IgD-negative memory B cell (primary cell): ENCODE data around the gene SLC39A10. TPM values are rescaled to one million over a fixed set of nuclear protein-coding genes. Genes with fewer than 3 reads are reported as not detected.

Source experiments
- H3K27ac Mint-ChIP-seq, 3 donors: one replicate each; pipeline ENCODE4 v1.8.0; 2020 to 2022; ENCODE audit warnings: mild to moderate bottlenecking in 3 of 3, mixed read lengths in 3 of 3, moderate library complexity in 1 of 3
- H3K27me3 Mint-ChIP-seq: one replicate; pipeline ENCODE4 v1.8.0; 2021; ENCODE audit warnings: mixed read lengths
- H3K36me3 Mint-ChIP-seq: one replicate; pipeline ENCODE4 v1.8.0; 2020; ENCODE audit warnings: mild to moderate bottlenecking, mixed read lengths
- H3K4me1 Mint-ChIP-seq, 3 donors: one replicate each; pipeline ENCODE4 v1.8.0; 2020 to 2022; ENCODE audit warnings: mixed read lengths in 3 of 3, mild to moderate bottlenecking in 1 of 3
- H3K4me3 Mint-ChIP-seq, 4 donors: one replicate each; pipeline ENCODE4 v1.8.0; 2020 to 2022; ENCODE audit warnings: mild to moderate bottlenecking in 4 of 4, mixed read lengths in 4 of 4, moderate library complexity in 3 of 4
- H3K9me3 Mint-ChIP-seq, 3 donors: one replicate each; pipeline ENCODE4 v1.8.0; 2020 to 2021; ENCODE audit warnings: mixed read lengths in 3 of 3, mild to moderate bottlenecking in 1 of 3
- polyA plus RNA-seq: library from polyadenylated mRNA; unstranded; fragments of 300-500 nt; fragmentation: Illumina TruSeq; gene quantifications from one replicate; pipeline ENCODE4 v1.2.3, GENCODE V29; 2021

Gene SLC39A10
- polyA plus RNA-seq, 1 donor from 2014 or later: 11.2 TPM

DNA sequence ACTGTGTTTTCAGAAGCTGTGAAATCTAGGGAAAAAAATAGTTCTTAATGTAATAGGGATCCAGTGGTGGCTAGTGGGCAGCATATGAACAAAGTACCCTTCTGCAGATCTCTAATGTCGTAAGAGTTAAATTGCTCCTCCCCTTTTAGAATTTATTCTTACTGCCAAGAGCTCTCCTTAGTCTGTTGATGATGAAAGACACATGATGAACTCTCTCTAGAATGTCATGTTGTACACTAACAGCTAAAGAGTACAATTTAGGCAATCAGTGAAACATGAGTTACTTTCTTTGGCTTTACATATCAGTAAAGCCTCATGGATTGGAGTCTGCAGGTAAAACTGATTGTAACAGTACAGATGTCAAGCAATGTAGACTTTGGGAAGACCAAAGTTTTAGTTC, 84.2 kb downstream of the SLC39A10 start:
- Mint-ChIP-seq H3K27me3 (no peaks in the 10 kb centered on the region), H3K36me3 (peaks cover 10% of the 10 kb centered on the region), H3K27ac (no peak overlapping the region), H3K9me3 (peaks cover 0 to 4% (median 0%) of the 10 kb centered on the region in 3 donors), H3K4me1 (no peaks in the 10 kb centered on the region), H3K4me3 (no peak overlapping the region)

DNA sequence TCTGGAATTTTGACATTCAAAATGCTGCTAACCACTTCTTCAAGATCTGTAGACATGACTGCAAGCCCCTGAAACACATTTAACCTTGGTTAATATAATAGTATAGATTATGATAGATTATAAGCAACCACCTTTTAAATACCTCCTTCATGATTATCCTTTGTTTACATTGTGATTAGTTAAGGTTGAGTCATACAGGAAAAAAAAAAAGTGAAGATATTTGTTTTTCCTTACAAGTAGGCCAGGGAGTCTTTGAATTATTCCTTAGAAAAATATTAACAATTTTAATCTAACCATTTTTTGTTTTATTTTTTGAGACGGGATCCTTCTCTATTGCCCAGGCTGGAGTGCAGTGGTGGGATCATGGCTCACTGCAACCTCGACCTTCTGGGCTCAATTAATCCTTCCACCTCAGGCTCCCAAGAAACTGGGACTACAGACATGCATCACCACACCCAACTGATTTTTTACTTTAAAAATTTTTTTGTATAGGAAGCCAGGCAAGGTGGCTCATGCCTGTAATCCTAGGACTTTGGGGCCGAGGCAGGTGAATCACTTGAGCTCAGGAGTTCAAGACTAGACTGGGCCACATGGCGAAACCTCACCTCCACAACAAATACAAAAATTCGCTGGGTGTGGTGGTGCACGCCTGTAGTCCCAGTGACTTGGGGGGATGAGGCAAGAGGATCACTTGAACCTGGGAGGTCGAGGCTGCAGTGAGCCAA, 99.4 kb downstream of the SLC39A10 start:
- H3K36me3 Mint-ChIP-seq: no peaks in the 10 kb centered on the region

GRCh38 chr2:195758846-195759245, 101.8 kb downstream of the SLC39A10 start:
- no peaks in the 10 kb centered on the region for H3K4me1 Mint-ChIP-seq
- no peak overlapping the region for H3K4me3 Mint-ChIP-seq
- peaks cover 5 to 21% (median 19%) of the 10 kb centered on the region in 3 donors for H3K9me3 Mint-ChIP-seq
- H3K27ac Mint-ChIP-seq: no peak overlapping the region
- no peaks in the 10 kb centered on the region for H3K36me3 Mint-ChIP-seq
- no peaks in the 10 kb centered on the region for H3K27me3 Mint-ChIP-seq

More for the DNA sequence above, 99.4 kb downstream of the SLC39A10 start:
- no peaks in the 10 kb centered on the region for H3K27me3 Mint-ChIP-seq
- no peak overlapping the region for H3K4me3 Mint-ChIP-seq
- H3K27ac Mint-ChIP-seq: no peak overlapping the region
- peaks cover 4 to 11% (median 5%) of the 10 kb centered on the region in 3 donors for H3K9me3 Mint-ChIP-seq
- no peaks in the 10 kb centered on the region for H3K4me1 Mint-ChIP-seq

- Mint-ChIP-seq H3K27ac (no peak overlapping the region), H3K27me3 (no peaks in the 10 kb centered on the region), H3K9me3 (peaks cover 5 to 21% (median 21%) of the 10 kb centered on the region in 3 donors), H3K4me3 (no peak overlapping the region), H3K4me1 (no peaks in the 10 kb centered on the region), H3K36me3 (no peaks in the 10 kb centered on the region)
Measured at GRCh38 chr2:195759877-195760276, 102.9 kb downstream of the SLC39A10 start.

GRCh38 chr2:195763866-195764265, 106.8 kb downstream of the SLC39A10 start:
- no peak overlapping the region for H3K4me3 Mint-ChIP-seq
- H3K4me1 Mint-ChIP-seq: no peaks in the 10 kb centered on the region
- H3K27ac Mint-ChIP-seq: no peak overlapping the region
- H3K9me3 Mint-ChIP-seq: peaks cover 10 to 30% (median 27%) of the 10 kb centered on the region in 3 donors
- H3K36me3 Mint-ChIP-seq: no peaks in the 10 kb centered on the region
- no peaks in the 10 kb centered on the region for H3K27me3 Mint-ChIP-seq

DNA sequence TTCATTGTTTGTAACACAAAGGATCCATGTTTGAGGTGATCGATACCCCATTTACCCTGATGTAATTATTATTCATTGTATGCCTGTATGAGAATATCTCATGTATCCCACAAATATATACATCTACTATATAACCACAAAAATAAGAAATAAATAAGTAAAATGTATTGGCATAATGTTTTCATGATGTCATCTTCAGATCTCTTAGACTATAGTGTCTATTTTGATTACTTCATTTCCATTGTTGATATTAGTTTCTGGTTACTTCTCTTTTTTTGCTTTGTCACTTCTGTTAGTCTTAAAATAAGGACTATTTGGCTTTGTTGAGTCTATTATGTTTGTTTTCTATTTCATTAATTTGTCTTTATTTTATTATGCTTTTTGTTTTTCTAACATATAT, 109.7 kb downstream of the SLC39A10 start:
- H3K4me3 Mint-ChIP-seq: no peak overlapping the region
- H3K27ac Mint-ChIP-seq: no peak overlapping the region
- H3K36me3 Mint-ChIP-seq: no peaks in the 10 kb centered on the region
- H3K9me3 Mint-ChIP-seq: peaks cover 7 to 23% (median 17%) of the 10 kb centered on the region in 3 donors
- H3K4me1 Mint-ChIP-seq: no peaks in the 10 kb centered on the region
- H3K27me3 Mint-ChIP-seq: no peaks in the 10 kb centered on the region

- H3K27me3 Mint-ChIP-seq: no peaks in the 10 kb centered on the region
- H3K27ac Mint-ChIP-seq: no peak overlapping the region
- H3K4me1 Mint-ChIP-seq: no peaks in the 10 kb centered on the region
- H3K9me3 Mint-ChIP-seq: peaks cover 7 to 12% (median 12%) of the 10 kb centered on the region in 3 donors
- no peaks in the 10 kb centered on the region for H3K36me3 Mint-ChIP-seq
- no peak overlapping the region for H3K4me3 Mint-ChIP-seq
Measured at GRCh38 chr2:195768431-195768830, 111.4 kb downstream of the SLC39A10 start.

DNA sequence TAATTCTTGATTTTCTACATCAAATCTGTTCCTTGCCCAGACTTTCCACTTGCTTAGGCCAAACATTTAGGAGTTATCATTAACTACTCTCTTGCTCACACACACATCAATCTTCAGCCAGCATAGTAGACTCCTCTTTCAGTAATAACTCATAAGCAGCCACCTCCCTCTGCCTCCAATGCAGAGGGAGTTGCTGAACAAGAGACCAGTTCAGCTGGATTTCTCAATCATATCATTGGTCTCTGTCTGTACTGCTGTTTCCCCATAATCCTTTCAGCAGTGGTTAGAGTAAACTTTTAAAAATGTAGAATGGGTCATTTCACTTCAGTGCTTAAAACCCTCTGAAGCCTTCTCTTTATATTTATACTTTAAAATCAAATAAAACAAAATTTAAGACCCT, 112.9 kb downstream of the SLC39A10 start:
- H3K9me3 Mint-ChIP-seq: peaks cover 7 to 9% (median 8%) of the 10 kb centered on the region in 3 donors
- no peaks in the 10 kb centered on the region for H3K36me3 Mint-ChIP-seq
- no peaks in the 10 kb centered on the region for H3K4me1 Mint-ChIP-seq
- H3K27me3 Mint-ChIP-seq: no peaks in the 10 kb centered on the region
- H3K4me3 Mint-ChIP-seq: no peak overlapping the region
- no peak overlapping the region for H3K27ac Mint-ChIP-seq

- peaks cover 3% of the 10 kb centered on the region for H3K27me3 Mint-ChIP-seq
- H3K36me3 Mint-ChIP-seq: no peaks in the 10 kb centered on the region
- H3K27ac Mint-ChIP-seq: no peak overlapping the region
- no peak overlapping the region for H3K4me3 Mint-ChIP-seq
- H3K4me1 Mint-ChIP-seq: peaks cover 0 to 1% (median 0%) of the 10 kb centered on the region in 3 donors
- no peaks in the 10 kb centered on the region for H3K9me3 Mint-ChIP-seq
Measured at GRCh38 chr2:195779491-195779890, 122.5 kb downstream of the SLC39A10 start.

- Mint-ChIP-seq H3K9me3 (no peaks in the 10 kb centered on the region), H3K4me3 (no peak overlapping the region), H3K27ac (no peak overlapping the region), H3K36me3 (no peaks in the 10 kb centered on the region), H3K4me1 (peaks cover 0 to 1% (median 0%) of the 10 kb centered on the region in 3 donors), H3K27me3 (peaks cover 5% of the 10 kb centered on the region)
Measured at GRCh38 chr2:195782156-195782555, 125.1 kb downstream of the SLC39A10 start.
